Hepatic stellate cell (primary cell): ENCODE measurements around the gene CD300A.
"Not testable (repeated sequence)": the region's sequence is repeated elsewhere in the genome, so short reads cannot be mapped to it uniquely, and the experiment has no call there.

Experiments used
- DNase-seq: peaks from one replicate; pipeline ENCODE4 v3.0.0; 2011; ENCODE audit warnings: low spot score

CD300A gene

DNA sequence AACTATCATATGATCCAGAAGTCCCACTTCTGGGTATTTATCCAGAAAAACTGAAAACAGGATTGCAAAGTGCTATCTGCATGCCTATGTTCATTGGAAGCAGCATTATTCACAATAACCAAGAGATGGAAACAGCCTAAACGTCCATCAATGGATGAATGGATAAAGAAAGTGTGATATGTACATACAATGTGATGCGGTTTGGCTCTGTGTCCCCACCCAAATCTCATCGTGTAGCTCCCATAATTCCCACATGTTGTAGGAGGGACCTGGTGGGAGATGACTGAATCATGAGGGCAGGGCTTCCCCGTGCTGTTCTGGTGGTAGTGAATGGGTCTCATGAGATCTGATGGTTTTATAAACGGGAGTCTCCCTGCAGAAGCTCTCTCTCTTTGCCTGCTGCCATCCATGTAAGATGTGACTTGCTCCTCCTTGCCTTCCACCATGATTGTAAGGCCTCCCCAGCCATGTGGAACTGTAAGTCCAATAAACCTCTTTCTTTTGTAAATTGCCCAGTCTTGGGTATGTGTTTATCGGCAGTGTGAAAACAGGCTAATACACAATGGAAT is 52.1 kb downstream of the CD300A start:
- DNase-seq: not testable (repeated sequence)

DNA sequence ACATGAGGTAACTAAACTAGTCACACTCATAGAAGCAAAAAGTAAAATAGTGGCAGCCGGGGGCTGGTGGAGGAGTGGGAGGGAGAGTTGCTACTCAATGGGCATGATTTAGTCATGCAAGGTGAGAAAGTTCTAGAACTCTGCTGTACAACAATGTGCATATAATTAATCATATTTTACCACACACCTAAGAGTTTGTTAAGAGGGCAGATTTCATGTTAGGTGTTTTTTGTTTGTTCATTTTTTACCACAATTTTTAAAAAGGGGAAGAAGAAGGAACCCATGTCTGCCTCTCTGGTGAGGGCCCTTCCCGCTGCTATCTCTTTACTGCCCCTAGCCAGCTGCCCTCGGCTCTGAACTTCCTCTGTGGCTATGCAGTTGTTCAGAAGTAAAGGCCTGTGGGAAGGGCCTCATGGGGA is 53.6 kb downstream of the CD300A start:
- no peak for DNase-seq

DNA sequence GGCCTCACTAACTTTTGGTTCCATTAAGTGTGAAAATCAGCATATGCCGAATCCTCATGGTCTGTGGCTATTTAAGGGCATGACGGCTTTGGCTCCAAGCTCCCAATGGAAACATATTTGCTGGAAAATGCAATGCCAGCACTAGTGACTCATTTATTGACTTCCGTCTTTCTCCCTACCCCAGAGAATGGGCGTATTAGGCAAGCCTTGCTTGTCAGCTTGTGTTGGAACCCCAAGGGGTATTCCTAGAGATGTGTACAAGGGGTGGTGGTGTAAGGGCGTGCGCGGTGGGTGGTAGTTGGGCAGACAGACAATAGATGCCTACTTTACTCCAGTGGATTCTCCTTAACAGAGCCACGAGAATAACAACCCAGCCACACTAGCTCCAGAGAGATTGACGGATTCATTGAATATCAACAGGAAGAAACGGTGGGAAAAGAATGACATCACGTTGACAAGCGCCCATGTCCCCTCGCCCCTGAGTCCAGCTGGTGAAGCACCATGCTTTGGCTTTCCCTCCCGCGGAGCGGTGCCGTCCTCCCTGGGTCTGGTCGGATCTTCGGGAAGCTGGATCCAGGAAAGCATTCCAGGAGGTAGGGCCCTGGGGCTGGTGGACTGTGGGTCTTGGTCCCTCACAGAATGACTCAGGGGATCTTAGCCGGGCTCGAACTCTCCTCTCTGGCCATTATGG is 54.5 kb downstream of the CD300A start:
- DNase-seq: no peak

DNA sequence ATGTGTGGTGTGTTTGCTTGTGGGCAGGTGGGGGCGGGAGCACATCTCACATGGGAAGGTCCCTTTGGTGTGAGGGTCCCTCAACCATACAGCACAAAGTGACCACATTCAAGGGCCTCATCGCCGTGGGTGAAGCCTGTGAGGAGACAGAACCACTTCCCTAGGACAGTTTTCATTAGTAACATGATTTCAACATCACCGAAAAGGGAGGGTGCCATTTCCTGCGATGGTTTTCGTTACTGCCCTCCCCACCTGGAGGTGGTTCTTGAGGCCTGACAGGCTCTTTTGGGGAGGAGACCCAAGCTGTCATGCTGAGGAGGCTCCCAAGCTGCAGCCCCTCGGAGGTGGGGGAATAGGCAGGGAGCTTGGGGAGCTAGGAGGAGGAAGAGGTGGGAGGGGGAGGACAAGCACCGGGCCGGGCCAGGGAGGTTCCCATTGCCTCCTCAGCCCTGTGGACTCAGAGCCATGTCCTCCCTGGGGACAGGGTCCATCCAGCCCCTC is 55.3 kb downstream of the CD300A start:
- DNase-seq: no peak

DNA sequence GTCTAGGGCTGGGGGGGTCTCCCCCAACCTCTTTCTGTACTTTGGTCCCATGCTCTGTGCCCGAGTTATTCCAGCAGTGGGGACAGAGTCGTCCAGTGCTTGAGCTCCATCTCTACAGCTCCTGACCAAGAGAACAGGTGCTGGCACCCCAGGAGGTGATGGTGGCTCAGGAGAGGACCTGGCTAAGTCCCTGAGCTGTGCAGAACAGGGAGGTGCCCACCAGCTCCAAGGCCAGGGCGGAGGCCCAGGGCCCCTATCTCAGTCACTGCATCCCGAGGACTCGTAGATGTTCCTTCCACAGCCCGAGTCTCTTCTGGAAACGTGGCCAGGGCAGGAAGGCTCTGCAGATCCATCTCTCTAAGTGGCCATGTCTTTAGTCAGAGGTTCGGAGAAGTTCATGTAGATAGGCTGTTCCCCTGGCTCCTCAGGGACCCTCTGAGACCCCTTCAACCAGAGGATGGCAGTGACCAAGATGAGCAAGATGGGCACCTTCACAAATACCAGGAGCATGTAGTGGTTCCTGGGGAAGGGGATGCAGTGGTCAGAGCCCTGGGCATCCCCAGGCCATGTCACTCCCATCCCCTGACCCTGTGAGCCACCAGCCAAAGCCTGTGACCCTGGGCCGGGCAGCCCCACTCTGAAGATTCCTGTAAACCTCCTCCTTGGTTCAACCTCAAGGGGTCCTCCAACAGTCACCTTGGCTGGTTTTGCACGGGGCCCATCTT is 56.1 kb downstream of the CD300A start:
- DNase-seq: no peak

DNA sequence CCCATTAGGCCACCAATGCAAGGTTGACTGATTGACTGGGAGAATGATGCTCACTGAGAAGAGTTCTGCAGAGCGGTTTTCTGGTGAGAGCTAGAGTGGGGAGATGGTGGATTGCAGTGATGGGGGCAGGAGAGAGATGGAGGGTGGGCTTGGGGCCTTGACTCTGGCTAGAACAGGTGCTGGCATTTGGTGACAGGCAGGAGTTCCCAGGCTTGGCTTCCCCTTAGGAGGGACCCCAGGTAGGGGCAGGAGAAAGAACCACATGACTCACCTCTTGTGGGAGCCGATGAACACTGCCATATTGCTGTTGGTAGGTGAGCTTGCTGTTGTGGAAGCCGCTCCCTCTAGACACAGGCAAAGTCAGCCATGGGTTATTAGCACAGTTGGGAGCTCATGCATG is 56.9 kb downstream of the CD300A start:
- DNase-seq: no peak

DNA sequence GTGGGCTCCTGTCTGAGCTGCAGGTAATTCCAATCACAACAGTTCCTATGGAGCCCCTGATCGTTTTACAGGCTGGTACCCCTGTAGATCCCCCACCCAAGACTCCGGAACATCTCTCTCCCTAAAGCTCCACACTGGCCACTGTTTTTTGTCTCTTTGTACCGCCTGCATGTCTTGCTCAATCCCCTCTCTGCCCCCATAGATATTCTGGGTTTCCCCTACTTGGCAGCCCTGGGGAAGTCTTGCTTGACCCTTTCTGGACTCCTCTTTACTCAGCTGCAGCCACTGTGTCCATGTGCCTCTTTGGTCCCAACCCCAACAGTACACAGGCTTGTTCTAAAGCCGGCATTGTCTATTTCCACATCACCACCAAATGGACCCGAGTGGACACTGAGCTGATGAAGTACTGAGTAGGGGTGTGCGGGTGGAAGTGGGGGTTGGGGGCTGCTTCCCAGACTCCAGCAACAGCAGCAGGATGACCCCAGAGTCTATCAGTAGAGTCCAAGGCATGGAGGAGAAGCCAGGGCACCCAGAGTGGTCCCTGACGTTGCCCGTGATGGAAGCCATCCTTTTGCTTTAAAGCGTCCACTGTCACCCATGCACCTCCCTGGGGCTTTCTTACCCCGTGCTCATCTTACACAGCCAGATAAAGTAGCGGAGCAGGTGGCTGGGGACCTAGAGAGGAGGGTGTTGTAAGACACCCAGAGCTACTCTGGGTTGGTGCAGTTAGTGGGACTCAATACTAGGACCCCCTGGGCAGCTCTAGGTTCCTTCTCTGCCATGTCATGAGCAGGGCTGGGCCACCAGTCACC is 58.4 kb downstream of the CD300A start:
- no peak for DNase-seq

DNA sequence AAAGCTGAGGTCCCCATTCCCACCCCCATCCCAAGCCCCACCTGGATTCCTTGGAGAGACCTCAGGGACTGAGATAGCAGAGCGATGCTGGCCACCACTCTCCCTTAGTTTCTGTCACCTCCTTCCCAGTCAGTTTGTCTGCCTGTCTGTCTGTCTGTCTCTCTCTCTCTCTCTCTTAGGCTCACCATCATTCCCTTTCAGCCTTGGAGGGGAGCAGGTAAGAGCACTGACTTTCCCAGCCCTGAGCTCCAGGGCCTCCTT is 59.0 kb downstream of the CD300A start:
- DNase-seq: no peak

DNA sequence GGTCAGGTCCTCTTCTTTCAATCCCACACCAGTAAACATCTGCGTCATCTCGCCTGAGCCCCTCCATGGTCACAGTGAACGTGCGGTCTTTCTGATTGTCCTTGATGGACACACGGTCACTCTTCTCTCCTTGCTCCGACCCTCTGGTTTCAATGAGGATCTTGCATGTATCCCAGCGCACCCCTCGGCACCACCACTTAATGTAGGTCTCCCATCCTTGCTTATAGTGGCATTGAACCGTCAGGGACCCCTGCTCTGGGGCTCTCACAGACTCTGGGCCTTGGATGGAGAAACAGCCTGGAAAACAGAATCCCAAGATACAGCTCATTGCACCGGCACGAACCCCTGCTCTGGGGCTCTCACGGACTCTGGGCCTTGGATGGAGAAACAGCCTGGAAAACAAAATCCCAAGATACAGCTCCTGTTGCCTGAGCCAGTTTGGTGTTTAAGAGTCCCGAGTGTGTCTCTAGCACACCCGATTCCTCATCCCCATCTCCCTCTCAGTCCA is 59.4 kb downstream of the CD300A start:
- DNase-seq: no peak

DNA sequence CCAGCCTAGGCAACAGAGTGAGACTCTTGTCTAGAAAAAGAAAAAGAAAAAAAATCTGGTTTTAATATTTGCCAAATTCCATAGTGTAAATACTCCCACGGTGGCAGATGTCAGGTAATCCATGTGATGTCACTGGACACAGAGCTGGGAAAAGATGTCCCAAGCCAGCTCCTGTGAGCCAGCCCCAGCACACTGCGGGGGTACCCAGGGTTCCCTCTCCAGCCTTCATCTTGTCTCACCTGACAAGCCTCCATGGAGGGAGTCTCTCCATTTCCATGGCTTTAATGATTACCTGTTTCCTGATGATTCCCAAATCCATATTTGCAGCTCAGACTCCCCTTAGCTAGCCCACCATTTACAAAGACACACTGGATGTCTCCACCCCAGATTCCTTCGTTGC is 60.2 kb downstream of the CD300A start:
- no peak for DNase-seq

DNA sequence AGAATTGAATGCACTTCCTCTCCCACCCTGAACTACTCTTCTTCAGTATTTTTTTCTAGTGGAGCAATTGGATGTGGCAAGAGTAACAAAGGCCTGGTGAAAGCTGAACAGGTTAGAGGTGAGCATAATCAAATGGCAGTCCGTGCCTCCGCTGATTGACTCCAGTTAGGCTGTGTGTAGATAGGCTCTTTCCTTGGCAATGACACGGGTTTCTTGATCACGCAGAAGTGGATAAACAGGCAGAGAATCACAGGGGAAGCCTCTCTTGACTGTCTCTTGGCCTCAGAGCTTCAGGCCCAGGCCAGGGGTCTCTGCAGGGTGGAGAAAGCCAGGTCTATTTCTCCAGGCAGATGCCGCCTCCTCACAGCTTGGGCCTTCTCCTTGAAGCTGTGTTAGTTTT is 60.6 kb downstream of the CD300A start:
- no peak for DNase-seq

DNA sequence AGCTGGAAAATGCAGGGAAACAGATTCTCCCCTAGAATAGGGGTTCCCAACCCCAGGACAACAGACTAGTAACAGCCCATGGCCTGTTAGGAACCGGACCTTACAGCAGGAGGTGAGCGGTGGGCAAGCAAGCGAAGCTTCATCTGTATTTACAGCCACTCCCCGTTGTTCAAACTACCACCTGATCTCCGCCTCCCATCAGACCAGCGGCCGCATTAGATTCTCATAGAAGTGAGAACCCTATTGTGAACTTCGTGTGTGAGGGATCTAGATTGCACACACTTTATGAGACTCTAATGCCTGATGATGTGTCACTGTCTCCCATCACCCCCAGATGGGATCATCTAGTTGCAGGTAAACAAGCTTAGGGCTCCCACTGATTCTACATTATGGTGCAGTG is 61.3 kb downstream of the CD300A start:
- no peak for DNase-seq

DNA sequence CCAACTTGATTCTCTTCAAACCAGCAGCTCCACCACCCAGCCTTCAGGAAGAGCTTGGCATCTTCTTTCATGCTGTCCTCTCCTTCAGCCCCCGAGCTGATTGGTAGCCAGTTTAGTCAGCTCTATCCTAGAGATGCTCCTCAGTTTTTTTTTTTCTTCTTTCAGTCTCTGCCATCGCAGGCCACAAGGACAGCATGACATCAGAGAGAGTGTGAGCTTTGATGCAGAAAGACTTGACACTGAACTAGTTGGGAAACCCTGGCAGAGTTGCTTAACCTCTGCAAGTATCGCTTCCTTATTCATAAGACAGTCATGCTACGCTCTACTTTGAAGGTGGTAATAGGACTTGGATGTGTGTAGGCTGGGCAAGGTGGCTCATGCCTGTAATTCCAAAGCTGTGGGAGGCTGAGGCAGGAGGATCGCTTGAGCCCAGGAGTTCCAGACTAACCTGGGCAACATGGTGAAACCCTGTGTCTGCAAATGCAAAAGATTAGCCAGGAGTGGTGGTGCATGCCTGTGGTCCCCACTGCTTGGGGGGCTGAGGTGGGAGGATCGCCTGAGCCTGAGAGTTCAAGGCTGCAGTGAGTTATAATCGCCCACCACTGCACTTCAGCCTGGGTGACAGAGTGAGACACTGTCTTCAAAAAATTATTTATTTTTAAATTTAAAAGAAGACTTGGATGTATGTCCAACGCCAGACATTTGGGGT is 62.2 kb downstream of the CD300A start:
- DNase-seq: no peak

DNA sequence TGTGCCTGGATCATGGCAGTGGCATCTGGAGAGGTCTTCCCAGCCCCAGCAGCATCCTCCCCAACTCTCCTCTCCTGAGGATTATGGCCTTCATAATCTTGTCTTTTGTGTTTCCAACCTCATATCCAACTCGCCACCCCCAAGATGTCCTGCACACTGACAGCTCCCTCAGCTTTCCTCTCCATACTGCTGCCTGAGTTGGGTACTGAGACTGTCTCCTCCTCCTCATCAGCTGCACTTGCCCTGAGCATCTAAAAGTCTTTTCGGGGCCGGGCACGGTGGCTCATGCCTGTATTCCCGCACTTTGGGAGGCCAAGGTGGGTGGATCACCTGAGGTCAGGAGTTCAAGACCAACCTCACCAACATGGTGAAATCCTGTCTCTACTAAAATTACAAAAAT is 62.8 kb downstream of the CD300A start:
- no peak for DNase-seq

DNA sequence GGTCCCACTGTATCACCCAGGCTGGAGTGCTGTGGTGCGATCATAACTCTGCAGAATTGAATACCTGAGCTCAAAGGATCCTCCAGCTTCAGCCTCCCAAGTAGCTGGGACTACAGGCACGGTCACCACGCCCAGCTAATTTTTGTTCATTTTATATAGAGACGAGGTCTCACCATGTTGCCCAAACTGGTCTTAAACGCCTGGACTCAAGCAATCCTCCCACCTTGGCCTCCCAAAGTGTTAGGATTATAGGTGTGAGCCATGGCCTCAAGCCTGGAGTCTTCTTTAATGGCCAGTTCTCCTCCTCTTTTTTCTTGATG is 64.4 kb downstream of the CD300A start:
- no peak for DNase-seq

DNA sequence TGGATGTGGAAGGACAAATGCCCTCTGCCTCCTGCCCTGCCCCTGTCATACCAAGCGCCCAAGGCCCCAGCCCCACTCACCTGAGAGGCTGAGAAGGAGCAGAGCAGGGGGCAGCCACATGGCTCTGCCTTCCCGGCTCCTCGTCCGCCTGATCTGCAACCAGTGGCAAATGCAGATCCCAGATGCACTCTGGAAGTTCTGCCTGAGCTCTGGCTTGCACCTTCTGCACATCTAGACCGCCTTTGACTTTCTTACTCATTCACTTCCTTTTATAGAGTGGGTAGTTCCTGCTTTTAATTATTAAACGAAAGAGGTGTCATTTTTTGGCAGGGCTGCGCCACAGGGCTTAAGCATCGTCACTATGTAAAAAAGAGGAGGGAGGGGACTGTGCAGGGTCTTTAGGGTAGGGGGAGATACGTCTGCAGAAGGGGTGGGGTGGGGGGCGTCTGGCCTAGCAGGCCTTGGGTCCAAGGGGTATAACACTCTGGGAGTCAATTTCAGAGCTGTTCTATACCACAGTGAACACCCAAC is 64.9 kb downstream of the CD300A start, which contains the start of gene CD300LB:
CD300LB (minus strand) TSS at position 245 of the 531 bp plus-strand sequence; CDS start at position 120, 125 bp downstream.
- no peak for DNase-seq

DNA sequence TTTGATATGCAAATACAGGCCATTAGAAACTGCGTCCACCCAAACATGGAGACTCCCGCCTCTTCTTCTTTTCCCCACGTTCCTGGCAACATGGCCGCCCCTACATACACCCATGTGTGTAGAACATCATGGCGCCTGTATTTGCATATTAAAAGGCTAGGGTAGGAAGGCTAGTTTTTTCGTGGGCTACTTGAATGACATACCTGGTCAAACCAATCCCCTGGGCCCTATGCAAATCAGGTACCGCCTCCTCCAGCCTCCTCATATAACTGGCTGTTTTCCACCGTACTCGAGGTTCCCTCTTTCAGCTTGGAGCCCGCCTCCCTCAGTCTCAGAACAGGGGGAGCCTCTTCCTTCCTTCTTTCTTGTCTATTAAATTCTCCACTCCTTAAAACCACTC is 65.7 kb downstream of the CD300A start:
- no peak for DNase-seq
